Astrocyte (in vitro differentiated cells and primary cell): ENCODE data around the gene TTC13. TPM values are rescaled to one million over a fixed set of nuclear protein-coding genes. Genes with fewer than 3 reads are reported as not detected.

Experiments
- DNase-seq: peaks from one replicate; pipeline ENCODE4 v3.0.0-alpha.2; 2010; ENCODE audit warnings: low read depth
- FAIRE-seq: peaks from 2 replicates; lab custom pipeline; 2011; peaks lifted over from hg19 to GRCh38; lab: Jason Lieb, UNC
- H2AFZ ChIP-seq: 2 replicates; pipeline ENCODE4 v1.6.0; 2012; ENCODE audit warnings: low read depth, low read length, inconsistent platforms
- H3K27ac ChIP-seq: 2 replicates; pipeline ENCODE4 v1.5.1; 2011; ENCODE audit warnings: low read depth, low read length, inconsistent platforms
- H3K27me3 ChIP-seq: 2 replicates; pipeline ENCODE4 v1.6.0; 2011; ENCODE audit warnings: low read length, inconsistent platforms; ENCODE audit not compliant: insufficient read depth
- H3K36me3 ChIP-seq: 2 replicates; pipeline ENCODE4 v1.5.1; 2011; ENCODE audit warnings: low read length, inconsistent platforms; ENCODE audit not compliant: insufficient read depth
- H3K4me1 ChIP-seq: 2 replicates; pipeline ENCODE4 v1.5.1; 2011; ENCODE audit warnings: low read length, inconsistent platforms; ENCODE audit not compliant: insufficient read depth
- H3K4me2 ChIP-seq: 2 replicates; pipeline ENCODE4 v1.6.0; 2012; ENCODE audit warnings: low read length, inconsistent platforms
- H3K4me3 ChIP-seq: 2 replicates; pipeline ENCODE4 v1.5.1; 2011; ENCODE audit warnings: low read depth, mild to moderate bottlenecking, low read length, inconsistent platforms; ENCODE audit not compliant: insufficient read depth
- H3K79me2 ChIP-seq: 2 replicates; pipeline ENCODE4 v1.6.0; 2012; ENCODE audit warnings: mild to moderate bottlenecking, low read length, inconsistent platforms; ENCODE audit not compliant: insufficient read depth
- H3K9ac ChIP-seq: 2 replicates; pipeline ENCODE4 v1.6.0; 2012; ENCODE audit warnings: mild to moderate bottlenecking, low read length, inconsistent platforms
- H3K9me3 ChIP-seq: 2 replicates; pipeline ENCODE4 v1.5.1; 2012; ENCODE audit warnings: low read depth, mild to moderate bottlenecking, low read length, inconsistent platforms; ENCODE audit not compliant: insufficient read depth
- H4K20me1 ChIP-seq: 2 replicates; pipeline ENCODE4 v1.6.0; 2012; ENCODE audit warnings: low read length, inconsistent platforms; ENCODE audit not compliant: insufficient read depth
- H3K27ac Mint-ChIP-seq: one replicate; pipeline ENCODE4 v1.8.0; 2021; ENCODE audit warnings: mild to moderate bottlenecking, mixed read lengths; ENCODE audit not compliant: unreplicated experiment
- H3K27me3 Mint-ChIP-seq: one replicate; pipeline ENCODE4 v1.8.0; 2021; ENCODE audit warnings: low read depth, mixed read lengths; ENCODE audit not compliant: unreplicated experiment
- H3K36me3 Mint-ChIP-seq: one replicate; pipeline ENCODE4 v1.8.0; 2021; ENCODE audit warnings: low read depth, mixed read lengths; ENCODE audit not compliant: unreplicated experiment
- H3K4me1 Mint-ChIP-seq: one replicate; pipeline ENCODE4 v1.8.0; 2021; ENCODE audit warnings: low read depth, mixed read lengths; ENCODE audit not compliant: unreplicated experiment
- H3K4me3 Mint-ChIP-seq: one replicate; pipeline ENCODE4 v1.8.0; 2021; ENCODE audit warnings: mild to moderate bottlenecking, moderate library complexity, mixed read lengths; ENCODE audit not compliant: unreplicated experiment
- H3K9me3 Mint-ChIP-seq: one replicate; pipeline ENCODE4 v1.8.0; 2021; ENCODE audit warnings: mild to moderate bottlenecking, mixed read lengths; ENCODE audit not compliant: unreplicated experiment
- CTCF ChIP-seq: IDR thresholded peaks from 2 replicates; pipeline ENCODE4 v1.5.1; 2011; ENCODE audit warnings: low read depth, mild to moderate bottlenecking, inconsistent platforms, low read length, moderate library complexity; ENCODE audit not compliant: insufficient read depth
- EZH2 ChIP-seq: IDR thresholded peaks from 2 replicates; pipeline ENCODE4 v1.6.1; 2012; ENCODE audit warnings: mild to moderate bottlenecking, low read length, inconsistent platforms; ENCODE audit not compliant: insufficient read depth
- total RNA-seq: library from RNA; stranded (reverse); gene quantifications from 2 replicates; pipeline ENCODE4 v1.2.1, GENCODE V29; 2021

Gene TTC13
- total RNA-seq, 1 donor from 2014 or later = 13.0 TPM

GRCh38 chr1:230976360-230976759, 2.3 kb downstream of the TTC13 start:
- H3K4me2 ChIP-seq = no peak overlapping the region
- H2AFZ ChIP-seq = no peak overlapping the region
- H3K27me3 ChIP-seq = no peaks in the 10 kb centered on the region
- peaks cover 6% of the 10 kb centered on the region for H4K20me1 ChIP-seq
- no peak overlapping the region for H3K27ac ChIP-seq
- peaks cover 27% of the 10 kb centered on the region for H3K79me2 ChIP-seq
- FAIRE-seq (no peak), DNase-seq (no peak)
- H3K36me3 ChIP-seq = peaks cover 4% of the 10 kb centered on the region
- Mint-ChIP-seq H3K4me3 (no peak overlapping the region), H3K4me1 (peaks cover 14% of the 10 kb centered on the region), H3K36me3 (no peaks in the 10 kb centered on the region), H3K9me3 (no peaks in the 10 kb centered on the region), H3K27ac (no peak overlapping the region), H3K27me3 (no peaks in the 10 kb centered on the region)
- peaks cover 5% of the 10 kb centered on the region for H3K4me1 ChIP-seq
- no peaks in the 10 kb centered on the region for H3K9me3 ChIP-seq
- TF ChIP-seq CTCF (no peak), EZH2 (no peak)
- no peak overlapping the region for H3K4me3 ChIP-seq
- no peak overlapping the region for H3K9ac ChIP-seq

GRCh38 chr1:230975636-230976035, 3.0 kb downstream of the TTC13 start:
- H3K36me3 ChIP-seq = no peaks in the 10 kb centered on the region
- H3K27ac Mint-ChIP-seq = no peak overlapping the region
- H3K9me3 Mint-ChIP-seq = no peaks in the 10 kb centered on the region
- no peak for FAIRE-seq
- no peak for DNase-seq
- peaks cover 14% of the 10 kb centered on the region for H3K4me1 Mint-ChIP-seq
- peaks cover 22% of the 10 kb centered on the region for H3K79me2 ChIP-seq
- H3K4me2 ChIP-seq = no peak overlapping the region
- H3K4me3 ChIP-seq = no peak overlapping the region
- H3K36me3 Mint-ChIP-seq = no peaks in the 10 kb centered on the region
- H3K4me1 ChIP-seq = peaks cover 5% of the 10 kb centered on the region
- TF ChIP-seq EZH2 (no peak), CTCF (no peak)
- no peak overlapping the region for H3K27ac ChIP-seq
- no peaks in the 10 kb centered on the region for H3K27me3 Mint-ChIP-seq
- peaks cover 6% of the 10 kb centered on the region for H4K20me1 ChIP-seq
- no peaks in the 10 kb centered on the region for H3K27me3 ChIP-seq
- H2AFZ ChIP-seq = no peak overlapping the region
- H3K9me3 ChIP-seq = no peaks in the 10 kb centered on the region
- H3K4me3 Mint-ChIP-seq = no peak overlapping the region
- H3K9ac ChIP-seq = no peak overlapping the region

- Mint-ChIP-seq H3K4me1 (peaks cover 11% of the 10 kb centered on the region), H3K27me3 (no peaks in the 10 kb centered on the region), H3K4me3 (no peak overlapping the region), H3K36me3 (no peaks in the 10 kb centered on the region), H3K9me3 (no peaks in the 10 kb centered on the region), H3K27ac (no peak overlapping the region)
- Histone ChIP-seq H3K79me2 (peaks cover 10% of the 10 kb centered on the region), H2AFZ (no peak overlapping the region), H3K4me2 (no peak overlapping the region), H3K27ac (no peak overlapping the region), H3K27me3 (no peaks in the 10 kb centered on the region), H3K4me3 (no peak overlapping the region), H4K20me1 (peaks cover 6% of the 10 kb centered on the region), H3K9me3 (no peaks in the 10 kb centered on the region), H3K4me1 (peaks cover 3% of the 10 kb centered on the region), H3K9ac (no peak overlapping the region), H3K36me3 (no peaks in the 10 kb centered on the region)
- FAIRE-seq (no peak), DNase-seq (peak; percentile 9)
- no peak for TF ChIP-seq EZH2
- no peak for TF ChIP-seq CTCF
Observed at GRCh38 chr1:230972855-230973271, 5.8 kb downstream of the TTC13 start.
